HepG2 (cell line): ENCODE data around the gene VRK2. TPM values are rescaled to one million over a fixed set of nuclear protein-coding genes. Genes with fewer than 3 reads are reported as not detected.

Experiments used
- polyA plus RNA-seq, 8 experiments: library from polyadenylated mRNA; depleted of rRNA in 3 of 8; stranded (reverse) in 7 of 8; unstranded in 1 of 8; fragments of >200 nt; fragmentation: Illumina TruSeq in 4 of 8; extraction: Trizol in 4 of 8; gene quantifications; 2 replicates each; pipeline versions ENCODE4 v1.2.1 to v1.2.3, GENCODE V29; 2011 to 2016; ENCODE audit warnings: low read depth in 4 of 8, missing spikeins in 1 of 8, mixed read lengths in 1 of 8; ENCODE audit not compliant: insufficient read depth in 1 of 8
- total RNA-seq, 5 experiments: library from RNA; depleted of rRNA; stranded (reverse); fragments of >200 nt; fragmentation: Illumina TruSeq; extraction: Trizol; gene quantifications; 2 replicates each; pipeline ENCODE4 v1.2.3, GENCODE V29; 2016; ENCODE audit warnings: low read depth in 1 of 5

Gene VRK2
- total and polyA plus RNA-seq, 2 of the 13 experiments (the other 11 are each of a cell fraction or from before 2014, with no cell fraction given) = 13.3 to 29.1 TPM

Other genes starting within 250 kb of the VRK2 start
- 40.7 and 40.9 TPM in 2 replicates for gene FANCL, start 194.5 kb downstream of the VRK2 start, total RNA-seq (2016; rRNA removed; fragmentation: Illumina TruSeq; extraction: Trizol)
- 61.3 and 66.8 TPM in 2 replicates for gene FANCL, start 194.5 kb downstream of the VRK2 start, polyA plus RNA-seq (2011; rRNA removed)